AML-193 (cell line): ENCODE results near the gene TCEAL3.
"Not testable (repeated sequence)": the region's sequence is repeated elsewhere in the genome, so short reads cannot be mapped to it uniquely, and the experiment has no call there.

ENCODE experiments used
- DNase-seq, 2 experiments: peaks; one replicate each; lab custom pipeline; 2025; lab: John Stamatoyannopoulos, UW

Gene TCEAL3, protein sequence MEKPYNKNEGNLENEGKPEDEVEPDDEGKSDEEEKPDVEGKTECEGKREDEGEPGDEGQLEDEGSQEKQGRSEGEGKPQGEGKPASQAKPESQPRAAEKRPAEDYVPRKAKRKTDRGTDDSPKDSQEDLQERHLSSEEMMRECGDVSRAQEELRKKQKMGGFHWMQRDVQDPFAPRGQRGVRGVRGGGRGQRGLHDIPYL

DNA sequence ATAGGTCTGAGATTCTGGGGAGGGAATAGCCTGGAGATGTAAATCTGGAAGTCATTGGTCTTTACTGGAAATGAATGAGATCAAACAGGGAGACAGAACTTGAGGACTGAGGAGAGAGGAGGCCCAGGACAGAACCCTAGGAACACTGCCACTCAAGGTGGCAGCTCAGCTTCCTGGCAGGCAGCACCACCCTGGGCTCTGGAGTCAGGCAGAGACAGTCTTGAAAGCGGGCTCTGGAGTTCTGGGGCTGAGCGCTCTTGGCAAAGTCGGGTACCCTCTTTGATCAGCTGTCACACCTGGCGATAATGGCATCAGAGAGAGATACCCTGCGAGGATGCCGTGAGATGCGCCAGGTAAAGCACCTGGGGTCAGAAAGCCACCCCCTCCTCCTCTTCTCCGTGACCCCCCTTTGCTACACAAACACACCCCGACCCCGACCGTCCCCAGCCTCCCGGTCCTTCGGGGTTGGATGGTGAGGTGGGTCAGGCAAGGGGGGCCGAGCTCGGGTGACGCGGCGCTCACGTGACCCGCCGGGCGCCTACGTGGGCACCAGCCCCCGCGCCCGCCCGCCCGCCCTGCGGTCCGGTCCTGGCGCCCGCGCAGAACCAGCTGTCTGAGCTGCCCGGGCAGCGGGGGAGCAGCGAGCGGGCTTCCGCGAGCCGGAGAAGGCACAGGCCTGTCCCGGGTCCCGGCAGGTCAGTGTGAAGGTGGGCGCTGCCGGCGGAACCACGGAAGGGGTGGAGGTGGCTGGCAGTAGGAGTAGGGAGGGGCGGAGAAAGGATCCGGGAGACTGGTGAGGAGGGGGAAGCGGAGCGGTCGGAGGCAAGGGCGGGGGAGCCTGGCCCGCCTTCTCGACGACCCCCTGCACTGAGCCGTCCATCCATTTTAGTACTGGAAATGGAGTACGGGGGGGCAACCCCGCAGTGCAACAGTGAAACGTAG is at the start of gene TCEAL3:
Gene TCEAL3 (plus strand): TSS at position 600 of the 942 bp plus-strand sequence. CDS start 1,102 bp downstream, outside the sequence.
- DNase-seq = no peak

DNA sequence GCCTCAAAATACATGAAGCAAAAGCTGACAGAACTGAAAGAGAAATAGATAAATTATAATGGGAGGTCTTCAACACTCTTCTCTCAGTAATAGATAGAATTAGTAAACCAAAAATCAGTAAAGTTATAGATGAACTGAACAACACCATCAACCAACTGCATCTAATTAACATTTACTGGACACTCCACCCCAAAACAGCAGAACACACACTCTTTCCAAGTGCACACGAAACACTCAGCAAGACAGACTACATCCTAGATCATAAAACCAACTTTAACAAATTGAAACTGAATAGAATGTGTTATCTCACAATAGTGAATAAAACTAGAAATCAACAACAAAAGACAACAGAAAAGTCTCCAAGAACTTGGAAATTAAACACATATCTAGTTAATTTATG is 47.5 kb upstream of the TCEAL3 start:
- DNase-seq = no peak

DNA sequence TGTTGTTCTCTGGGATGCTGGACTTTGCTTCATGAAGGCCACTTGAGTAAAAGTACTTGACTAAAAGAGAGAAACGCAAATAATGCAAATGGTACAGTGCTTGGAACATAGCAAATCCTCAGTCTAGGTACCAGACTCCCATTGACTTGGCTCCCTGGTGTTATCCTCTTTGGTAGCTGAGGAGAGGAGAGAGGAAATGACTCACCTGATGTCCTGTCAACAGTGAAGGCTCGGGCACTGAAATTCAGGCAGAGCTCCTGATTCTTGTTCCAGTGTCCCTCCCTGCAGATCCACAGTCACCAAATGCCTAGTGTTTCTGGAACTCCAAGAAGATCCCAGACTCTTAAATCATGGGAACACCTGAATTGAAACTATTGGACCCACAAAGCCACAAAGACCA is 45.0 kb upstream of the TCEAL3 start:
- DNase-seq = no peak

DNA sequence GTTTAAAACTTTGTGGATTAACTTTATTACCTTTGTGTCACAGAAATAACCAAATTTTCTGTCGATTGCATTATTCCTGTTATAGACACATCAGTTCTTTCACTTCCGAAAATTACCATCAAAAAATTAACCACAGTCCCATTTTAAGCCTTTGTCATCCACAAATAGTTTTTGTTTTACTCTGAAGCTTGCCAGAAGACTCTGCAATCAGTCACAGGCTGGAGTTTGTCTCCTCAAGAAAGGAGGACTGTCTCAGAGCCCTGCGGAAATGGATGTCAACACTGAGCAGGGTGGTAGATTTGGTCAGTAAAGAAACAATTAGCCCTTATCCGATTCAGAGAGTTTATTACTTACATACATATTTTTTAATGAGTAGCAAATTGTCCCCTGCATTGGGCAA is 42.6 kb upstream of the TCEAL3 start:
- no peak for DNase-seq

DNA sequence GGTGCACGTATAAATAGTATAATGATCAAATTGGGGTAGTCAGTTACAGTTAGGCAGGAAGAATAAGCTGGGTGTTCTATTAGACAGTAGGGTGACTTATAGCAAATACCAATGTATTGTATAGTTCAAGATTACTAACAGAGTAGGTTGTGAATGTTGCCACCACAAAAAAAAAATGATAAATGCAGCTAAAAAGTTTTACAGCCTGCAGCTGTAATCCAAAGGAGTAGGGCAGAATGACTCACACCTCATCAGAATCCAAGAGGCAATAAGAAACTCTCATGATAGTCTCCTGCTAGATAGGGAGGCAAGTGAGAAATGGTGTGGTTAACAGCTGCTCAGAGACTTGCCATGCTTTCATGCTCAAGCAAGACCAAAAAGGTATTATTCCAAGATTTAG is 42.0 kb upstream of the TCEAL3 start:
- no peak for DNase-seq

DNA sequence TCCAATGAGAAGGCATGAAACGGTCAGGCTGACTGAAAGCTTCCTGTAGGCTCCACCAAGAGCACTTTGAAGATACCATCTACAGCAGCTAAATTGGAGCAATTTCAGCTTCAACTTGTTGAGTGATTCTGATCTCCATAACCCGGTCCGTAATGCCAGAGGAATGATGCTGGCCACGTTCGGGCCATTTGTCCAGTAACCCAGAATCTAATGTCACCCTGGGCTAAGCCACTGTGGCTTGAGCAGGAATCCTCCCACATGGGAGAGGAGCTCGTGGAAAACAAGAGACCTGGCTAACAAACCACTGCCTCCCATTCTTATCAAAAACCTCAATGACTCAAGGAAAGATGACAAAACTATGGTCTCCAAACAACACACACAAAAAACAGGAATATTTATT is 36.6 kb upstream of the TCEAL3 start:
- DNase-seq = no peak

DNA sequence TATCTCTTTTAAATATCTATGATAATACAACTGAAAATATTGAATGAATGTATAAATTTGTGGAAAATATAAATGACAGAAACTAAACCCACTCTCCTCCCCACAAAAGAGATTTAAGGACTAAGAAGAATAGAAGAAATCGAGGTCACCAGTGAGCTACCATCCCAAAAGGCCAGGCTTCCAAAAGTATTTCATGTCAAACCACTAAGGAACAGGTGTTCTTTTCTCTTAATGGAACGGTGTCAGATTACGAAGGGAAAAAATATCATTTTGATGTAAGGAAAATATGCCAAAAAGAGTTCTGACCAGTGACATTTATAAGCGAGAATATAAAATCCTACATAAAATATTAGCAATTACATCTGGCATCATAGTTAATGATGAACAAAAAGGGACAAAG is 36.0 kb upstream of the TCEAL3 start:
- DNase-seq = no peak

DNA sequence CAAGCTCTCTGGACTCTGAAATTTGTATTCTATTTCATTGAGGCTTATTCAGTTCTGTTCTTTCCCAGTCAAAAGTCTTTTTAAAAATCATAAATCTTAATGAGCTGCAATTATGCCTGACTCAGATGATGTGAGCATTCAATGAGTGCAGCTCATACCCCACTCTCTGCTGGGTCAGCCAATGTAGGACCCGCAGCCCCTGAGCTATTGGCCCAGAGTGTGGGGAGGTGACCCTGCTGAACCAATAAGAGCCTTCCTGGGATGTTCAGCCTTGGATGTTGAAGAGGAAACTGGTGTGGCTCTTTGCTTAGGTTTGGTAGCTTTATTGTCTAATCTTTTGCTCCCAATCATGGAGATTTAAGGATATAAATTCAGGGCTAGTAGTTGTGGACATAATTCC is 34.6 kb upstream of the TCEAL3 start:
- no peak for DNase-seq

DNA sequence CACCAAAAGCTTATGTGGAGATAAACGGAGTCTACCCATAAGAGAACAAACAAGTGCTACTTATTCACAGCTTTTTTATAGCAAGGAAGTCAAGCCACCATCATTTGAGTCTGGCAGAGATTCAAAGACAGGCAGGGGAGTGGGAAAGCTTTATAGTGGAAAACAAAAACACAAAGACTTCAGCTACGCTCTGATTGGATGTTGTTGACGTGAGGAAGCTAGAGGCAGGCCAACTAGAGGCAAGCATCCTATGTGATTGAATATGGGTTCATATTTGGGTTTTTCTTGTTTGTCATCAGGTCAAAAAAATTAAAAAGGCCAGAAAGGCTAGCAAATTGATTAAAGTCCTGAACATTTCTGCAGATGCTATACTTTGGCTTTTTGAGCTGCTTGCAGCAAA is 23.2 kb upstream of the TCEAL3 start:
- DNase-seq = no peak

DNA sequence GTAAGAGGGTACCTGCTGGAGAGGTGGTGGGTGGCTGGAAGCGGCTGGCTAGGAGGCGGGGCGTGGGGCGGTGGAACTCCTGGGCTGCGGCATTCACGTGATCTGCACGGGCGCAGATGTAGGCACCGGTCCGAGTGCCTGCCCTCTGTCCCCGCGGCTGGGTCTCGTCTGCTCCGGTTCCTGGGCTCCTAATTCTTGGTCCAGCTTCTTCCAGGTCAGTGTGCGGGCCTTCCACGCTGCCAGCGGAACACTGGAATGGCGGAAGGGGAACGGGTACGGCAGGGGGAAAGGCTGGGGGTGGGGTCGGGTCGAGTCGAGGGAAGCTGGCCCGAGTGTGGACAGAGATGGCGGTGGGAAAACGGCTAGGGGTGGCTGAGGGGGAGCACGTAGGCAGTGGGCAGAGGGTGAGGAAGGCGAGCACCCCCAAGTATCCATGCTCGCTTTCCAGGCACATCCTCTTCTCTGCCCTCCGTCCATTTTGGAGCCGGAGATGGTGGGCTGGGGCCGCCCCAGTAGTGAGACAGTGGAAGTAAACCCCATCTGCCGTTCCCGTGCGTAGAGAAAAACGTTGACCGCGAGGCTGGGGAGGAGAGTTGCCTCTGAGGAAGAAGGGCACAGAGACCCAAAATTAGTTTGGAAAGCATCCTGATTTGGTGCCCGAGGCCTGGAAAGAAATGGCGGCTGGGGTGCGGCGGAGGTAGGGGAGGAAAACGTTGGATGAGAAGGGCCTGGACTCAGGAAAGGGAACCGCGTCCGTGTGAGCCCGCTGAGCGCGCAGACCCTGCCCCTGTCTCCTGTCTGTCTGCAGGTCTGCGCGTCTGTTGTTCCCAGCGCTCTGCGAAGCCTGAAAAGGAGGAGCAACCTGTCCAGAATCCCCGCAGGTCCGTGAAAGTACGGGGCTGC is 22.1 kb upstream of the TCEAL3 start, which contains the start of gene TCEAL4:
Gene TCEAL4 (plus strand): TSS at position 105 of the 903 bp plus-strand sequence. CDS start 1,161 bp downstream, outside the sequence.
- DNase-seq = no peak

DNA sequence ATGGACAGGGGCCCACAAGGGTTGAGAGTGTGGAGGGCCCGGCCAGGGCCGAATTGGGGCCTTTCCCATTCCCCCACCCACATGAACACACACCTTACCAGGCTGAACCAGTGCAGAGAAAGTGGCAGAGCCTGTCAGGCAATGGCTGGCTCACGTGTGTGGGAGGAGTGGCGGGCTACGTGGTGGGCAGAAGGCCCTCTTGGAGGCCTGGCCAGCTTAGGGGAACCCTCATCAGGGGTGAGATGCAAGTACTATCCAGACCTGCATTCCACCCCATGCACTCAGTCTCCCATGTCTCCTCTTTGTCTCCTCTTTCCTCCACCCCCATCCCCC is 21.5 kb upstream of the TCEAL3 start:
- DNase-seq = no peak

DNA sequence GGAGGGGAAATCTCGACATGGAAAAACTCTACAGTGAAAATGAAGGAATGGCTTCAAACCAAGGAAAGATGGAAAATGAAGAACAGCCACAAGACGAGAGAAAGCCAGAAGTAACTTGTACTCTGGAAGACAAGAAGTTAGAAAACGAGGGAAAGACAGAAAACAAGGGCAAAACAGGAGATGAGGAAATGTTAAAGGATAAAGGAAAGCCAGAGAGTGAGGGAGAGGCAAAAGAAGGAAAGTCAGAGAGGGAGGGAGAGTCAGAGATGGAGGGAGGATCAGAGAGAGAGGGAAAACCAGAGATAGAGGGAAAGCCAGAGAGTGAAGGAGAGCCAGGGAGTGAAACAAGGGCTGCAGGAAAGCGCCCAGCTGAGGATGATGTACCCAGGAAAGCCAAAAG is 21.1 kb upstream of the TCEAL3 start:
- no peak for DNase-seq

DNA sequence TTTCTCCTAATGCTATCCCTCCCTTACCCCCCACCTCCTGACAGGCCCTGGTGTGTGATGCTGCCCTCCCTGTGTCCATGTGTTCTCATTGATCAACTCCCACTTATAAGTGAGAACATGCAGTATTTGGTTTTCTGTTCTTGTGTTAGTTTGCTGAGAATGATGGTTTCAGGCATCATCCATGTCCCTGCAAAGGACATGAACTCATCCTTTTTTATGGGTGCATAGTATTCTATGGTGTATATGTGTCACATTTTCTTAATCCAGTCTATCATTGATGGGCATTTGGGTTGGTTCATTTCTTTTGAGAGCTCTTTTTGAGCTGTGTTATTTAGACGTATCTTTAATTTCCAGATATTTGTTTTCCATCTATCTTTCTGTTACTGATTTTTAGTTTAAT is 15.5 kb upstream of the TCEAL3 start:
- not testable (repeated sequence) for DNase-seq

DNA sequence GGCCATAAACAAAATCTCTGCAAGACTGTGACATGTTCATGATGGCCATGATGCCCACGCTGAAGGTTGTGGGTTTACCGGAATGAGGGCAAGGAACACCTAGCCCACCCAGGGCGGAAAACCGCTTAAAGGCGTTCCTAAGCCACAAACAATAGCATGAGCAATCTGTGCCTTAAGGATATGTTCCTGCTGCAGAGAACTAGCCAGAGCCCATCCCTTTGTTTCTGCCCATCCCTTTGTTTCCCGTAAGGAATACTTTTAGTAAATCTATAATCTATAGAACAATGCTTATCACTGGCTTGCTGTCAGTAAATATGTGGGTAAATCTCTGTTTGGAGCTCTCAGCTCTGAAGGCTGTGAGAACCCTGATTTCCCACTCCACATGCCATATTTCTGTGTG is 12.6 kb upstream of the TCEAL3 start:
- DNase-seq = not testable (repeated sequence)

DNA sequence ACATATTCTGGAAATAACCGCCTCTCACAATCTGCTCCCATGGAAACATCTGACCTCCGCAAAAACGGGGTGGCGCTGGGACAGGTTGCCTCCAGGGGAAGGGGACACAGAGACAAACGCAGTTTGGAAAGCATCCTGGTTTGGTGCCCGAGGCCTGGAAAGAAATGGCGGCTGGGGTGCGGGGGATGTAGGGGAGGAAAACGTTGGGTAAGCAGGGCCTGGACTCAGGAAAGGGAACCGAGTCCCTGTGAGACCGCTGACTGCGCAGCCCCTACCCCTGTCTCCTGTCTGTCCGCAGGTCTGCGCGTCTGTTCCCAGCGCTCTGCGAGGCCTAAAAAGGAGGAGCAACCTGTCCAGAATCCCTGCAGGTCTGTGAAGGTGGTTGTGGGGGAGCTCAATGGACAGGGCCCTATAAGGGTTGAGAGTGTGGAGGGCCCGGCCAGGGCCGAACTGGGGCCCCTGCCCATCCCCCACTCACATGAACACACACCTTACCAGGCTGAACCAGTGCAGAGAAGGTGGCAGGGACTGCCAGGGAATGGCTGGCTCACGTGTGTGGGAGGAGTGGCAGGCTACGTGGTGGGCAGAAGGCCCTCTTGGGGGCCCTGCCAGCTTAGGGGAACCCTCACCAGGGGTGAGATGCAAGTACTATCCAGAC is 672 bp downstream of the TCEAL3 start:
- no peak for DNase-seq

DNA sequence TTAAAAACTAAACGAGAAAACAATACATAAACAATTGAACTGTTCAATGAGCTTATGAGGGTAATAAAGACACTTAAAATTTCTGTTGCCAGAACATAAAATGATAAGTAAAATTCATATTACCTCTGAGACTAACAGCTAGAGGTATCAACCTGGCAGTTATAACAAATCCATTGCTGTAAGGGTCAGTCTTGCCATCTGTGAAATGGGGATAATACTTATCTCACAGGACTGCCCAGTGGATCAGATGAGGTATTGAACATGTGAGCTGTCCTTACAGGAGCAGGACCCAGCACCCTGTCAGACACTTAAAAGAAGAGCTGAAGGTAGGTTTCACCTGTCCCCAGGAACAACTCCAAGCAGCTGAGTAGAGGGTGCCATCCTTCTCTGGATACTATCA is 2.5 kb downstream of the TCEAL3 start:
- no peak for DNase-seq

DNA sequence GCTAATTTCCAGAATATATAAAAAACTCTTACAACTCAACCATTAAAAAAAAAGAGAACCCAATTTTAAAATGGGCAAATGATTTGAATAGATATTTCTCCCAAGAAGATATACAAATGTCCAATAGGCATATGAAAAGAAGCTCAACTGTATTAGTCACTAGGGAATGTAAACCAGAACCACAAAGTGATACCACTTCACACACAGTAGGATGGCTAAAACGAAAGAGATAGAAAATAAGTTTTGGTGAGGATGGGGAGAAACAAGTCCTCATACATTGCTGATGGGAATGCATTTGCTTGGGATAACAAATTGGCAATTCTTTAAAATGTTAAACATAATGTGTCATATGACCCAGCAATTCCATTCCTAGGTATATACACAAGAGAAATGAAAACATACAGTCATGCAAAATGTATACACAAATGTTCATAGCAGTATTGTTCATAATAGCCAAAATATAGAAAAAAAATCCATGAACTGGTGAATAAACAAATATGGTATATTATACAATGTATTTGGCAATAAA is 5.7 kb downstream of the TCEAL3 start:
- DNase-seq = no peak

DNA sequence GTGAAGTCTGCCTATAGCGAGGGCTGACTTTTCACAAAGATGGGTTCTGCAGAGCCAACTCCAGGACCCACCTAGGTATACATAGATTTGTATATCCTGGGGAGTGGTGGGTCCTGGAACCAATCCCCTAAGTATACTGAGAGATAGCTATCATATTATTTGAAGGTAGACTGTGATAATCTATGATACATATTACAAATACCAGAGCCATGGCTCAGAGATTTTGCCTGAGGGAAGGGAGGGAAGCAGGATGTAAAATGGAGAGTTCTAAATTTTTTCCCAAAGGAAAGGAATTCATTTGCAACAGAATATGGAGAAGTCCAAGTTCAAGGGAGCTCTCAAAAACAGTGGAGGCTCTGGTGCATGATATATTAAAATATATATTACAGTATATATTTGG is 7.2 kb downstream of the TCEAL3 start:
- DNase-seq = no peak

DNA sequence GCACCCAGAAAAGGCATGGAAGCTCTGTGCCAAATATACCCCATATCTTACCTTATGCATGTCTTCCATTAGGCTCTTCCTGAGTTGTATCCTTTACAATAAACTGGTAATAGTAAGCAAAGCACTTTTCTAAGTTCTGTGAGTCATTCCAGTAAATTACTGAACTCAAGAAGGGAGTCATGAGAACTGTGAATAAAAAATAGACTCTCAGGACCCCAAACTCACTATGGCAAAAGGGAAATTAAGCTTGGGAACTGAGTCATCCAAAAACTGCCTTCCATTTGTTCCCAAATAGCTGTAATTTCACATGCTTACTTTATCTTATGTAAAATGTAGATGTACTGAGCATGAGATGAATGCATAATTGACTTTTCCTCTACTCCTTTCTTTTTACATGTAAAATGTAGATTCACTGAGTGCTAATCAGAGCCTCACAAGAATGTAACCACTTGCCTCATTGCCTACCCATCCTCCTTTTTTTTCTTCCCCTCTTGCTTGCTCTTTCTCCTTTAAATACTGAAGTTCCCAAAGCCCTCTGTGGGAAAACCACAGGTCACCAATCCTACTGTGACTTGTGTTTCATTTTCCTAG is 8.1 kb downstream of the TCEAL3 start:
- no peak for DNase-seq

DNA sequence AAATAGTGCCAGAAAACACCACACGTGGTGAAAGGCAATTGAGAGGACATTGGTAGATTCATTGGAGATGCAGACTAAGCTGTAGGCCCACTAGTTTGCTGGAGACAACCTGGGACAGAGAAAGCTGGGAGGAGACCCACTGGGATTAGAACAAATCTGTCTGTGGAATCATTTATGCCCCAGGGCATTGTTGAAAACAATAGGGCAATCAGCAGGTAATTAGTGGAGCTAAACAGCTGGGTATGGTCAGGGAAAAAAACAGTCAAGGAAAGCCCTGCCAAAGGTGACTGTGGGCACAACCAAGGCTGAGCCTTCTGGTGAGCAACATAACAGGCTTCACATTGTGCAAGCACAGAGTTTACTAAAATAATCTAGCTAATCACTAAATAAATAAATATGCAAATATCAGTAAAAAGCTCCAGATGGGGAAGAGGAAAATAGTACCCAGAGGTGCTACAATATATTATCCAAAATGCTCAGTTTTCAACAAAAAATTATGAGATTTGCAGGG is 9.0 kb downstream of the TCEAL3 start:
- DNase-seq = no peak

DNA sequence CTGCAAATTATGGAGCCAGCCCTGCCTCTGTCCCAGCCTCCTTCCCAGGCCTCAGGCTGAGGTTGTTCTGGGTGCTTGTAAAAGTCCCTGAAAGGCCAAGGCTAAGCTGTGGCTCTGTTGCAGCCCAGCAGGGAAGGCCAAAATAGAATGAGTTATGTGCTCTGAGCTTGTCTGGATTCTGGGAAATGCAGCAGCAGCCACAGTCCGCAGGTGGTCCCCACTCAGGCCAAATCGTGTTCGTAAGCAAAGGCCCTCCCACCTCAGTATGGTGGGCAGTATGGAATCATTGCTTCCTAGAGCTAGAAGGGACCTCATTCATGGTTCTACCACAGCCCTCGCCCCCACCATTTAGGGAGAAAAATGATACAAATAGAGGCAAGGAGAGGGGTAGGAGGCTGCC is 16.3 kb downstream of the TCEAL3 start:
- DNase-seq = no peak
